HFFc6 (cell line): ENCODE measurements around the gene CALHM1. TPM values are rescaled to one million over a fixed set of nuclear protein-coding genes. Genes with fewer than 3 reads are reported as not detected.
"Not testable (repeated sequence)": the region's sequence is repeated elsewhere in the genome, so short reads cannot be mapped to it uniquely, and the experiment has no call there.

Experiments used
- DNase-seq: peaks from one replicate; pipeline ENCODE4 v3.0.0-alpha.2; 2018
- H3K27ac Mint-ChIP-seq: 2 replicates; pipeline ENCODE4 v1.8.0; 2020; ENCODE audit warnings: mild to moderate bottlenecking, mixed read lengths
- H3K27me3 Mint-ChIP-seq: 2 replicates; pipeline ENCODE4 v1.8.0; 2021; ENCODE audit warnings: mild to moderate bottlenecking, moderate library complexity, mixed read lengths; ENCODE audit not compliant: insufficient read depth
- H3K36me3 Mint-ChIP-seq: 2 replicates; pipeline ENCODE4 v1.8.0; 2021; ENCODE audit warnings: low read depth, mixed read lengths
- H3K4me1 Mint-ChIP-seq: 2 replicates; pipeline ENCODE4 v1.8.0; 2020; ENCODE audit warnings: low read depth, mixed read lengths
- H3K4me3 Mint-ChIP-seq: 2 replicates; pipeline ENCODE4 v1.8.0; 2020; ENCODE audit warnings: mild to moderate bottlenecking, moderate library complexity, mixed read lengths
- H3K9me3 Mint-ChIP-seq: 2 replicates; pipeline ENCODE4 v1.8.0; 2020; ENCODE audit warnings: mild to moderate bottlenecking, mixed read lengths
- CTCF ChIP-seq: fragments of 200-600 bp; sonication (generic); IDR thresholded peaks from 2 replicates; pipeline ENCODE4 v1.5.0; 2021; ENCODE audit warnings: antibody characterized with exemption, mild to moderate bottlenecking
- total RNA-seq, 6 experiments: library from RNA; stranded (reverse); fragmentation: NEBNext Ultra II Directional; extraction: Animal tissue kit (Norgen Biotek cat#: 25700); gene quantifications; 2 replicates in 1 of 6; 3 replicates in 5 of 6; pipeline ENCODE4 v1.2.3, GENCODE V29; 2021

Gene CALHM1
- total RNA-seq, 6 experiments from 2014 or later, result not detected

GRCh38 chr10:103423748-103424147 is 35.0 kb downstream of the CALHM1 start:
- H3K4me3 Mint-ChIP-seq, result no peak overlapping the region
- no peak overlapping the region for H3K27ac Mint-ChIP-seq
- H3K27me3 Mint-ChIP-seq, result no peaks in the 10 kb centered on the region
- no peak for DNase-seq
- H3K36me3 Mint-ChIP-seq, result peaks cover 24% of the 10 kb centered on the region
- TF ChIP-seq CTCF, result no peak
- H3K9me3 Mint-ChIP-seq, result no peaks in the 10 kb centered on the region
- H3K4me1 Mint-ChIP-seq, result no peaks in the 10 kb centered on the region

GRCh38 chr10:103419101-103419500 is 39.6 kb downstream of the CALHM1 start:
- no peak overlapping the region for H3K27ac Mint-ChIP-seq
- no peak for DNase-seq
- H3K27me3 Mint-ChIP-seq, result peaks cover 2% of the 10 kb centered on the region; the same call in 1 of the 2 replicates
- no peak overlapping the region for H3K4me3 Mint-ChIP-seq
- no peaks in the 10 kb centered on the region for H3K4me1 Mint-ChIP-seq
- no peak for TF ChIP-seq CTCF
- peaks cover 36% of the 10 kb centered on the region for H3K36me3 Mint-ChIP-seq
- no peaks in the 10 kb centered on the region for H3K9me3 Mint-ChIP-seq

- no peak for TF ChIP-seq CTCF
- peaks cover 36% of the 10 kb centered on the region for H3K36me3 Mint-ChIP-seq
- peaks cover 2% of the 10 kb centered on the region; the same call in 1 of the 2 replicates for H3K27me3 Mint-ChIP-seq
- H3K4me1 Mint-ChIP-seq, result no peaks in the 10 kb centered on the region
- DNase-seq, result no peak
- no peaks in the 10 kb centered on the region for H3K9me3 Mint-ChIP-seq
- H3K27ac Mint-ChIP-seq, result no peak overlapping the region
- H3K4me3 Mint-ChIP-seq, result no peak overlapping the region
Measured at GRCh38 chr10:103417601-103418000, 41.1 kb downstream of the CALHM1 start.

GRCh38 chr10:103417148-103417469 is 41.6 kb downstream of the CALHM1 start:
- H3K4me3 Mint-ChIP-seq, DNase-seq, H3K4me1 Mint-ChIP-seq, H3K27me3 Mint-ChIP-seq, H3K27ac Mint-ChIP-seq, H3K9me3 Mint-ChIP-seq: not testable (repeated sequence)
- H3K36me3 Mint-ChIP-seq, result peaks cover 36% of the 10 kb centered on the region
- peak; percentile 43; the same call in 1 of the 2 replicates for TF ChIP-seq CTCF

GRCh38 chr10:103416436-103417147 is 42.1 kb downstream of the CALHM1 start:
- H3K9me3 Mint-ChIP-seq, result no peaks in the 10 kb centered on the region
- H3K27me3 Mint-ChIP-seq, result peaks cover 2% of the 10 kb centered on the region; the same call in 1 of the 2 replicates
- TF ChIP-seq CTCF, result peak; percentile 85
- no peaks in the 10 kb centered on the region for H3K4me1 Mint-ChIP-seq
- no peak overlapping the region for H3K4me3 Mint-ChIP-seq
- H3K36me3 Mint-ChIP-seq, result peaks cover 36% of the 10 kb centered on the region
- DNase-seq, result peak; percentile 43
- H3K27ac Mint-ChIP-seq, result no peak overlapping the region
